GM12892 (cell line): ENCODE measurements around the gene ESAM.

Experiments used
- POLR2A ChIP-seq: IDR thresholded peaks from 2 replicates; pipeline ENCODE4 v1.6.1; 2011; ENCODE audit warnings: low read depth, low read length, control low read depth
- POLR2AphosphoS5 ChIP-seq: IDR thresholded peaks from 2 replicates; pipeline ENCODE4 v1.6.1; 2011; ENCODE audit warnings: low read depth, low read length, control low read depth

GRCh38 chr11:124747406-124748099 lies 14.5 kb downstream of the ESAM start:
- TF ChIP-seq POLR2AphosphoS5 (no peak), POLR2A (no peak)
